Lung (tissue), 12 donors: ENCODE results near the gene SET. TPM values are rescaled to one million over a fixed set of nuclear protein-coding genes. Genes with fewer than 3 reads are reported as not detected.

Experiments
- ATAC-seq: fragments of 200-7000 bp; cut with Tn5 transposase; one replicate; pipeline ENCODE4 v1.9.1; 2020; ENCODE audit warnings: moderate number of reproducible peaks; ENCODE audit not compliant: insufficient read depth, low FRiP score
- DNase-seq, 3 donors: peaks; one replicate each; pipeline ENCODE4 v3.0.0-alpha.2; 2013 to 2017
- H3K27ac ChIP-seq, 2 donors: one replicate each; pipeline ENCODE4 v1.5.1; 2013; ENCODE audit warnings: mild to moderate bottlenecking in 2 of 2, moderate library complexity in 2 of 2, control low read depth in 1 of 2, inconsistent platforms in 1 of 2, low read depth in 1 of 2, low read length in 1 of 2
- H3K27me3 ChIP-seq, 3 donors: one replicate each; pipeline ENCODE4 v1.5.1; 2013; ENCODE audit warnings: low read length in 2 of 3; ENCODE audit not compliant: control insufficient read depth in 3 of 3, insufficient read depth in 3 of 3
- H3K36me3 ChIP-seq, 4 donors: one replicate each; pipeline ENCODE4 v1.5.1; 2013; ENCODE audit warnings: low read length in 4 of 4, mild to moderate bottlenecking in 1 of 4, moderate library complexity in 1 of 4; ENCODE audit not compliant: control insufficient read depth in 4 of 4, insufficient read depth in 4 of 4
- H3K4me1 ChIP-seq, 5 donors: one replicate each; pipeline ENCODE4 v1.5.1; 2013; ENCODE audit warnings: low read length in 5 of 5, mild to moderate bottlenecking in 2 of 5, moderate library complexity in 1 of 5; ENCODE audit not compliant: control insufficient read depth in 5 of 5, insufficient read depth in 5 of 5
- H3K4me3 ChIP-seq: one replicate; pipeline ENCODE4 v1.5.1; 2013; ENCODE audit warnings: mild to moderate bottlenecking, control low read depth, moderate library complexity
- H3K9ac ChIP-seq, 2 donors: one replicate each; pipeline ENCODE4 v1.5.1; 2013; ENCODE audit warnings: low read length in 2 of 2, control low read depth in 1 of 2; ENCODE audit not compliant: insufficient read depth in 1 of 2
- H3K9me3 ChIP-seq, 4 donors: one replicate each; pipeline ENCODE4 v1.5.1; 2013; ENCODE audit warnings: low read length in 3 of 4, mild to moderate bottlenecking in 1 of 4, moderate library complexity in 1 of 4; ENCODE audit not compliant: control insufficient read depth in 4 of 4, insufficient read depth in 3 of 4
- WGBS, 2 donors: extraction: QIAGEN DNeasy Blood & Tissue Kit; methylation state at CpG; one replicate each; pipeline ENCODE4 v1.1.7; 2013; 5-methylcytosine and 5-hydroxymethylcytosine counted together
- polyA plus RNA-seq, 2 donors: library from polyadenylated mRNA; stranded (reverse); fragments of 200-250 nt; gene quantifications; one replicate each; pipeline ENCODE4 v1.2.1, GENCODE V29; 2013
- total RNA-seq, 2 donors: library from RNA; depleted of rRNA in 1 of 2; stranded (reverse); fragments of >200 nt in 1 of 2; gene quantifications; one replicate each; pipeline ENCODE4 v1.2.1, GENCODE V29; 2014 to 2021
- TF ChIP-seq, protein P1 (sequence below): IDR thresholded peaks from 2 replicates; pipeline ENCODE4 v1.5.1; 2012; ENCODE audit warnings: mild to moderate bottlenecking; ENCODE audit errors: control extremely low read depth, extremely low read depth
- donor health status: control.
- donor health status: control.
- donor health status: Bipolar disorder and iron deficiency.
- donor health status: healthy.
- donor health status: DM: yes; HTN: yes; CAD: no.

SET gene
- total and polyA plus RNA-seq, 4 donors: 98.0 to 364 (median 189) TPM

DNA sequence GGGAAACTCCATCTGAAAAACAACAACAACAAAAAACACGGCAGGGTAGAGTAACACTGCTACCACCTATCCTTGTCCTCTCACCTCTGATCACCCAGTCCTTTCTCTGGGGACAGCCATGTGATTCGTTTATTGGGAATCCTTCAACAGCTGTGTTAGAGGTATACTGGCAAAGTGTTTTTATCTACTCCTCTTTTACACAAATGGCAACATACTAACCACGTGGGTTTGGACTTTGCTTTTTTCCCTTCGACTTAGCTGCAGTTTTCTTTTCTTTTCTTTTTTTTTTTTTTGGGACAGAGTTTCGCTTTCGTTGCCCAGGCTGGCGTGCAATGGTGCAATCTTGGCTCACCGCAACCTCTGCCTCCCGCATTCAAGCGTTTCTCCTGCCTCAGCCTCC is 11.2 kb upstream of the SET start:
- ATAC-seq (no peak), DNase-seq (no peak)

GRCh38 chr9:128683340-128684064 is 5.5 kb upstream of the SET start:
- H3K9ac ChIP-seq: peak overlapping the region; percentile 70 to 93
- H3K27me3 ChIP-seq: no peaks in the 10 kb centered on the region
- WGBS, 2 donors: 2 to 4% methylated on average over 21 of the region's 21 CpGs
- peaks cover 4 to 38% (median 10%) of the 10 kb centered on the region in 5 donors for H3K4me1 ChIP-seq
- ATAC-seq (no peak), DNase-seq (peak; percentile 56 to 68 (median 59))
- peak overlapping the region; percentile 62 to 96 for H3K27ac ChIP-seq
- peak overlapping the region; percentile 73 for H3K4me3 ChIP-seq
- TF ChIP-seq, protein P1, sequence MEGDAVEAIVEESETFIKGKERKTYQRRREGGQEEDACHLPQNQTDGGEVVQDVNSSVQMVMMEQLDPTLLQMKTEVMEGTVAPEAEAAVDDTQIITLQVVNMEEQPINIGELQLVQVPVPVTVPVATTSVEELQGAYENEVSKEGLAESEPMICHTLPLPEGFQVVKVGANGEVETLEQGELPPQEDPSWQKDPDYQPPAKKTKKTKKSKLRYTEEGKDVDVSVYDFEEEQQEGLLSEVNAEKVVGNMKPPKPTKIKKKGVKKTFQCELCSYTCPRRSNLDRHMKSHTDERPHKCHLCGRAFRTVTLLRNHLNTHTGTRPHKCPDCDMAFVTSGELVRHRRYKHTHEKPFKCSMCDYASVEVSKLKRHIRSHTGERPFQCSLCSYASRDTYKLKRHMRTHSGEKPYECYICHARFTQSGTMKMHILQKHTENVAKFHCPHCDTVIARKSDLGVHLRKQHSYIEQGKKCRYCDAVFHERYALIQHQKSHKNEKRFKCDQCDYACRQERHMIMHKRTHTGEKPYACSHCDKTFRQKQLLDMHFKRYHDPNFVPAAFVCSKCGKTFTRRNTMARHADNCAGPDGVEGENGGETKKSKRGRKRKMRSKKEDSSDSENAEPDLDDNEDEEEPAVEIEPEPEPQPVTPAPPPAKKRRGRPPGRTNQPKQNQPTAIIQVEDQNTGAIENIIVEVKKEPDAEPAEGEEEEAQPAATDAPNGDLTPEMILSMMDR: no peak
- no peaks in the 10 kb centered on the region for H3K9me3 ChIP-seq
- no peaks in the 10 kb centered on the region for H3K36me3 ChIP-seq

More for the DNA sequence above, 11.2 kb upstream of the SET start:
- Histone ChIP-seq H3K9ac (no peak overlapping the region), H3K27ac (no peak overlapping the region), H3K27me3 (no peaks in the 10 kb centered on the region), H3K4me3 (no peak overlapping the region), H3K4me1 (no peaks in the 10 kb centered on the region), H3K36me3 (no peaks in the 10 kb centered on the region), H3K9me3 (no peaks in the 10 kb centered on the region)
- WGBS, 2 donors: 86 to 92% methylated on average over 10 of the region's 10 CpGs
- TF ChIP-seq, protein P1: no peak

GRCh38 chr9:128684065-128684324 is 5.0 kb upstream of the SET start:
- no peaks in the 10 kb centered on the region for H3K9me3 ChIP-seq
- DNase-seq: no peak
- peak overlapping the region; percentile 73 for H3K4me3 ChIP-seq
- 0 to 2% methylated on average over 3 of the region's 3 CpGs for WGBS, 2 donors
- ATAC-seq: no peak
- H3K27me3 ChIP-seq: no peaks in the 10 kb centered on the region
- peaks cover 4 to 39% (median 10%) of the 10 kb centered on the region in 5 donors for H3K4me1 ChIP-seq
- TF ChIP-seq, protein P1: no peak
- peak overlapping the region; percentile 62 to 96 for H3K27ac ChIP-seq
- no peaks in the 10 kb centered on the region for H3K36me3 ChIP-seq
- H3K9ac ChIP-seq: peak overlapping the region; percentile 70 to 93
